Left cardiac atrium (tissue), 4 donors: ENCODE measurements around the gene OR11G2. TPM values are rescaled to one million over a fixed set of nuclear protein-coding genes. Genes with fewer than 3 reads are reported as not detected.
"Not testable (repeated sequence)": the region's sequence is repeated elsewhere in the genome, so short reads cannot be mapped to it uniquely, and the experiment has no call there.

Experiments
- ATAC-seq, 2 donors: fragments of 200-7000 bp; cut with Tn5 transposase; one replicate each; pipeline ENCODE4 v1.9.1; 2020; ENCODE audit warnings: mild to moderate bottlenecking in 2 of 2, moderate library complexity in 2 of 2
- DNase-seq: peaks from one replicate; pipeline ENCODE4 v3.0.0-alpha.2; 2020
- intact Hi-C, 2 donors: fragments of 100-400 bp; cut with DNase I; formaldehyde crosslinking; loops; one replicate each; pipeline versions ENCODE4 v1.14.1 to v1.15.1; 2022 to 2023
- total RNA-seq, 2 donors: library from RNA; stranded (reverse); fragmentation: NEBNext Ultra II Directional; extraction: Animal tissue kit (Norgen Biotek cat#: 25700); gene quantifications; one replicate each; pipeline ENCODE4 v1.2.1, GENCODE V29; 2021
- donor health status: DM: no; HTN: yes; CAD: no.
- donor health status: DM: no; HTN: yes; CAD: no; lungs with severe emphysema.
- donor health status: DM: yes; HTN: yes; CAD: no.
- donor health status: Dilated cardiomyopathy.

Gene OR11G2
- total RNA-seq, 2 donors from 2014 or later = not detected

DNA sequence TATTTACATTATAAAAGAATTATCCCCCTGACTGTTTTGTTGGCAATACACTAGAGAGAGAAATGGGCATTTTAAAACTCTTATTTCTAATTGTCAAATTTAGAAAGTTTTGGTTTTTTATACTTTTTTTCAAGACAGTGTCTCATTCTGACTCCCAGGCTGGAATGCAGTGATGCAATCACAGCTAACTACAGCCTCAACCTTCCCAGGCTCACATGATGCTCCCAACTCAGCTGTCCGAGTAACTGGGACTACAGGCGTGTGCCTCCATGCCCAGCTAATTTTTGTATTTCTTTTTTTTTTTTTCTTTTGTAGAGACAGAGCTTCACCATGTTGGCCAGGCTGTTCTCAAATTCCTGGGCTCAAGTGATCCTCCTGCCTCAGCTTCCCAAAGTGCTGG, 24.5 kb downstream of the OR11G2 start:
- intact Hi-C loops = no loop called here
- no peak for DNase-seq
- ATAC-seq = no peak

DNA sequence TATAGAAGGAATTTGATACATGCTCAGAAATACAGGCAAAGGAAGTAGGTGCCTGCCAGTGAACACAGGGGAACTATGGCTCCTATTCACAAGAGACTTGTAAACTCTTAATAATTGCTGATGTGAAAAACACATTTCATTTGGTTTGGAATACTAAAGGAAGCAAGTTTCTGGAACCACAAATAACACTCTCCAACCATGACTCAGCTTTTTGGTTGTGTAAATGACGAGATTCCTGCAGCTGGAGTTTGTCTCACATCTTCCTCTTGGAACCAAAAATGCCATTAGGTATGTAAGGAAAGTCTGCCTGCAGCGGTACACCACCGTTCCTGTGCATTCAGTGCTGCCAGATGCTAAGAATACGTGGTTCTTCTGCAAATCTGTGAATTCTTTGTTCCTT, 28.3 kb downstream of the OR11G2 start:
- ATAC-seq (no peak), DNase-seq (no peak)
- intact Hi-C loops = no loop called here

DNA sequence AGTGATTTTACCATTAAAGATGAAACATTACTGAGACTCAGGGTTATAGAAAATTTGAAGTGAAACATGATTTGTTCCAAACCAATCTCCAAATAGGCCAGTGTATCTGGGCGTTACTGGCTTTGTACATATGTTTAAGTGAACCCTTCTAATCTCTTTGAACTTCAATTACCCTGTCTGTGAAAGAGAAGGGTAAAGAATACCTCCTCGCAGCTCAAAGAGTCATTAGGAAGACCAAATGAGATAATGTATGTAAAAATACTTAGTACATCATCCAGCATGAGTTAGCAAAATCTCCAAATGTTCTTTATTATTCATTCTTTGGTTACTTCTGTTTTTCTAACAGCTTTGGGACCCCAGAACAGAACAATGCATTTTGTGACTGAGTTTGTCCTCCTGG, 32.7 kb downstream of the OR11G2 start, which contains the start of gene OR11H6:
OR11H6 (plus strand) TSS at position 301 of the 400 bp plus-strand sequence; CDS start at position 301, 0 bp downstream.
- ATAC-seq (no peak), DNase-seq (no peak)
- intact Hi-C loops = no loop called here

DNA sequence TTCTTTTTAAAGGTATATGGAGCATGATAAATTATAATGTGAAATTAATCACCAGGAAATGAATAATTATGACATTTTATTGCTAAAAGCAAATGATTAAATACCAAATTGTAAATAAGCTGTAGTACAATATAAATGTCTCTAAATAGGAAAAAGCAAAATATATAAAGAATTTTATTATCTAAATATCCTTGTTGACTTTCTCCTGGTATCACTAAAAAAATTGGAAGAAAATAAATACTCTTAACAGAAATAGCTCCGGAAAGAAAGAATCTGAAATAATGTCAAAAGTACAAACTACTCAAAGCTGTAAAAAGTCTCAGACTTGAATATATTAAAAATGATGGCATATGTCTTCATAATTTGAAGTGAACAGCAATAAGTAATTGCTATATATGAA, 38.0 kb downstream of the OR11G2 start, which contains the start of gene OR11H7:
OR11H7 (plus strand) TSS at position 301 of the 400 bp plus-strand sequence.
- no peak for ATAC-seq
- intact Hi-C loops = no loop called here
- no peak for DNase-seq

DNA sequence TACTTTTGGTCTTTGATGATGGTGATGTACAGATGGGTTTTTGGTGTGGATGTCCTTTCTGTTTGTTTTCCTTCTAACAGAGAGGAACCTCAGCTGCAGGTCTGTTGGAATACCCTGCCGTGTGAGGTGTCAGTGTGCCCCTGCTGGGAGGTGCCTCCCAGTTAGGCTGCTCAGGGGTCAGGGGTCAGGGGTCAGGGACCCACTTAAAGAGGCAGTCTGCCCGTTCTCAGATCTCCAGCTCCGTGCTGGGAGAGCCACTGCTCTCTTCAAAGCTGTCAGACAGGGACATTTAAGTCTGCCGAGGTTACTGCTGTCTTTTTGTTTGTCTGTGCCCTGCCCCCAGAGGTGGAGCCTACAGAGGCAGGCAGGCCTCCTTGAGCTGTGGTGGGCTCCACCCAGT, 44.7 kb downstream of the OR11G2 start:
- DNase-seq, intact Hi-C loops, ATAC-seq: not testable (repeated sequence)

DNA sequence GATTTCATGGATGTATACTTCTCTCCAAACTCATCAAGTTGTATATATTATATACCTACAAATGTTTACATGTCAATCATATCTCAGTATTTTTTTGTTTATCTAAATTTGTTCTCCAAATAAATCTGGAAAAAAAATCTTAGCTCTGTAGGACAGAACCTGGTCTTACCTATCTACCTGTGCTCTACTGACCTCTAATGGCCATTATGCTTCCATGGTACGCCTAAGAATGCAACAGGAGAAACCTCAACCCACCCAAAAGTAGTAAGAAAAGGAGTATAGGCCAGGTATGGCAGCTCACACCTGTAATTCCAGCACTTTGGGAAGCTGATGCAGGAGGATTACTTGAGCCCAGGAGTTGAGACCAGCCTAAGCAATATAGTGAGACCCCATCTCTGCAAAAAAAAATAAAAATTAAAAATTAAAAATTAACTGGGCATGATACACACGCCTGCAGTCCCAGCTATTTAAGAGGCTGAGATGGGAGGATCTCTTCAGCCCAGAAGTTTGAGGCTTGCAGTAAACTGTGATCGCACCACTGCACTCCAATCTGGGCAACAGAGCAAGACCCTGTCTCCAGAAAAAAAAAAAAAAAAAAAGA, 57.0 kb downstream of the OR11G2 start:
- intact Hi-C loops = no loop called here
- ATAC-seq = no peak
- no peak for DNase-seq

Other genes with a start within 250 kb of the OR11G2 start
- not detected for gene OR4K15, start 215.3 kb upstream of the OR11G2 start, total RNA-seq
- gene OR4Q2, start 188.7 kb upstream of the OR11G2 start, total RNA-seq = not detected
- not detected for gene OR4K14, start 171.6 kb upstream of the OR11G2 start, total RNA-seq
- not detected for gene OR4K13, start 154.9 kb upstream of the OR11G2 start, total RNA-seq
- gene OR4L1, start 130.9 kb upstream of the OR11G2 start, total RNA-seq = not detected
- gene OR4K17, start 80.2 kb upstream of the OR11G2 start, total RNA-seq = under 1 TPM in 1 of 2 donors, not detected in 1; 0.05 TPM
- gene OR4N5, start 52.1 kb upstream of the OR11G2 start, total RNA-seq = not detected
- not detected for gene OR11H6, start 32.8 kb downstream of the OR11G2 start, total RNA-seq
- not detected for gene OR11H7, start 38.1 kb downstream of the OR11G2 start, total RNA-seq
- gene OR11H4, start 48.4 kb downstream of the OR11G2 start, total RNA-seq = not detected
- 10 to 100 TPM in 1 of 2 donors, 1 to 10 TPM in 1; 7.6 to 13.3 TPM for gene TTC5, start 115.1 kb downstream of the OR11G2 start, total RNA-seq
- gene CCNB1IP1, start 142.4 kb downstream of the OR11G2 start, total RNA-seq = 10 to 100 TPM; 41.0 to 49.2 TPM
- gene PARP2, start 152.7 kb downstream of the OR11G2 start, total RNA-seq = 10 to 100 TPM; 12.5 to 13.6 TPM
- 10 to 100 TPM; 13.1 to 17.1 TPM for gene TEP1, start 222.6 kb downstream of the OR11G2 start, total RNA-seq
- under 1 TPM; 0.34 to 0.77 TPM for gene KLHL33, start 245.3 kb downstream of the OR11G2 start, total RNA-seq